T-helper 1 cell treated with Interleukin-12 subunit alpha and Interleukin-12 subunit beta and Interleukin-4 antibody, amounts not matched to agents 30 μg/mL and 1 μg/mL, for 36 hours (primary cell): Measurements from ENCODE around the gene VAV2.
"Not testable (repeated sequence)": the region's sequence is repeated elsewhere in the genome, so short reads cannot be mapped to it uniquely, and the experiment has no call there.

ENCODE experiments used
- H3K27ac Mint-ChIP-seq: one replicate; pipeline ENCODE4 v1.8.0; 2021; ENCODE audit warnings: mild to moderate bottlenecking, mixed read lengths
- H3K27me3 Mint-ChIP-seq: one replicate; pipeline ENCODE4 v1.8.0; 2021; ENCODE audit warnings: low read depth, mixed read lengths
- H3K36me3 Mint-ChIP-seq: one replicate; pipeline ENCODE4 v1.8.0; 2021; ENCODE audit warnings: low read depth, mixed read lengths
- H3K4me1 Mint-ChIP-seq: one replicate; pipeline ENCODE4 v1.8.0; 2021; ENCODE audit warnings: low read depth, mixed read lengths
- H3K4me3 Mint-ChIP-seq: one replicate; pipeline ENCODE4 v1.8.0; 2021; ENCODE audit warnings: mild to moderate bottlenecking, moderate library complexity, mixed read lengths
- H3K9me3 Mint-ChIP-seq: one replicate; pipeline ENCODE4 v1.8.0; 2021; ENCODE audit warnings: mixed read lengths

The VAV2 gene

GRCh38 chr9:133929599-133929998, 62.5 kb downstream of the VAV2 start:
- no peak overlapping the region for H3K27ac Mint-ChIP-seq
- H3K9me3 Mint-ChIP-seq, result no peaks in the 10 kb centered on the region
- no peaks in the 10 kb centered on the region for H3K27me3 Mint-ChIP-seq
- H3K4me3 Mint-ChIP-seq, result no peak overlapping the region
- no peaks in the 10 kb centered on the region for H3K4me1 Mint-ChIP-seq
- no peaks in the 10 kb centered on the region for H3K36me3 Mint-ChIP-seq

GRCh38 chr9:133928248-133928764, 63.8 kb downstream of the VAV2 start:
- H3K27ac Mint-ChIP-seq, result no peak overlapping the region
- H3K9me3 Mint-ChIP-seq, result no peaks in the 10 kb centered on the region
- no peaks in the 10 kb centered on the region for H3K4me1 Mint-ChIP-seq
- no peak overlapping the region for H3K4me3 Mint-ChIP-seq
- H3K36me3 Mint-ChIP-seq, result no peaks in the 10 kb centered on the region
- H3K27me3 Mint-ChIP-seq, result no peaks in the 10 kb centered on the region

GRCh38 chr9:133927041-133927440, 65.1 kb downstream of the VAV2 start:
- Mint-ChIP-seq H3K27ac (no peak overlapping the region), H3K27me3 (no peaks in the 10 kb centered on the region), H3K36me3 (no peaks in the 10 kb centered on the region), H3K4me1 (no peaks in the 10 kb centered on the region), H3K9me3 (no peaks in the 10 kb centered on the region), H3K4me3 (no peak overlapping the region)

GRCh38 chr9:133926165-133926856, 65.8 kb downstream of the VAV2 start:
- Mint-ChIP-seq H3K36me3 (no peaks in the 10 kb centered on the region), H3K27me3 (no peaks in the 10 kb centered on the region), H3K9me3 (no peaks in the 10 kb centered on the region), H3K4me1 (no peaks in the 10 kb centered on the region), H3K27ac (no peak overlapping the region), H3K4me3 (no peak overlapping the region)

GRCh38 chr9:133924453-133924852, 67.7 kb downstream of the VAV2 start:
- H3K4me1 Mint-ChIP-seq, result no peaks in the 10 kb centered on the region

GRCh38 chr9:133923608-133924007, 68.5 kb downstream of the VAV2 start:
- H3K9me3 Mint-ChIP-seq, H3K4me1 Mint-ChIP-seq, H3K36me3 Mint-ChIP-seq, H3K27me3 Mint-ChIP-seq, H3K27ac Mint-ChIP-seq, H3K4me3 Mint-ChIP-seq: not testable (repeated sequence)

More at GRCh38 chr9:133924453-133924852, 67.7 kb downstream of the VAV2 start:
- no peaks in the 10 kb centered on the region for H3K9me3 Mint-ChIP-seq
- H3K36me3 Mint-ChIP-seq, result no peaks in the 10 kb centered on the region
- H3K27ac Mint-ChIP-seq, result no peak overlapping the region
- no peaks in the 10 kb centered on the region for H3K27me3 Mint-ChIP-seq
- H3K4me3 Mint-ChIP-seq, result no peak overlapping the region

GRCh38 chr9:133921866-133922265, 70.3 kb downstream of the VAV2 start:
- H3K27me3 Mint-ChIP-seq, result peaks cover 3% of the 10 kb centered on the region
- H3K36me3 Mint-ChIP-seq, result no peaks in the 10 kb centered on the region
- H3K4me1 Mint-ChIP-seq, result no peaks in the 10 kb centered on the region
- H3K9me3 Mint-ChIP-seq, result no peaks in the 10 kb centered on the region
- H3K27ac Mint-ChIP-seq, result no peak overlapping the region
- no peak overlapping the region for H3K4me3 Mint-ChIP-seq

DNA sequence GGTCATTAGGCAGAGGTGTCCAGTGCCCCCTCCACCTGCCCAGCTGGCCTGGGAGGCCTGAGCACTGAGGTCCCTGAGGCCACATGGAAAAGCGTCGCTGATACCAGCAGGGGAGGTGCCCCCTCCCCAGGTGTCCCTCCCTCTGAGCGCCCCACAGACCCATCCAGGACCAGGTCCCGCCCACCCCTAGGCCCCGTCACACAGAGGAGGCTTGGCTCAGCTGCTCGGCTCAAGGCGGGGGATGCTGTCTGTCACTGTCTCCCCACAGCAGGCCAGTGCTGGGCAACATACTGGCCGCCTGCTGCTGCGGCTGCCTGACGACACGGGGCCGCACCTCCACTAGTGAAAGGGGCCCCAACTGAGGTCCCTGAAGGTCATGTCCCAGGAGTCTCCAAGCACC, 71.7 kb downstream of the VAV2 start:
- no peak overlapping the region for H3K27ac Mint-ChIP-seq
- H3K9me3 Mint-ChIP-seq, result no peaks in the 10 kb centered on the region
- H3K36me3 Mint-ChIP-seq, result no peaks in the 10 kb centered on the region
- H3K27me3 Mint-ChIP-seq, result peaks cover 3% of the 10 kb centered on the region
- no peak overlapping the region for H3K4me3 Mint-ChIP-seq
- no peaks in the 10 kb centered on the region for H3K4me1 Mint-ChIP-seq

- Mint-ChIP-seq H3K27me3 (peaks cover 3% of the 10 kb centered on the region), H3K9me3 (no peaks in the 10 kb centered on the region), H3K36me3 (no peaks in the 10 kb centered on the region), H3K27ac (no peak overlapping the region), H3K4me1 (no peaks in the 10 kb centered on the region), H3K4me3 (no peak overlapping the region)
These were observed 72.6 kb downstream of the VAV2 start for GRCh38 chr9:133919253-133920115.

DNA sequence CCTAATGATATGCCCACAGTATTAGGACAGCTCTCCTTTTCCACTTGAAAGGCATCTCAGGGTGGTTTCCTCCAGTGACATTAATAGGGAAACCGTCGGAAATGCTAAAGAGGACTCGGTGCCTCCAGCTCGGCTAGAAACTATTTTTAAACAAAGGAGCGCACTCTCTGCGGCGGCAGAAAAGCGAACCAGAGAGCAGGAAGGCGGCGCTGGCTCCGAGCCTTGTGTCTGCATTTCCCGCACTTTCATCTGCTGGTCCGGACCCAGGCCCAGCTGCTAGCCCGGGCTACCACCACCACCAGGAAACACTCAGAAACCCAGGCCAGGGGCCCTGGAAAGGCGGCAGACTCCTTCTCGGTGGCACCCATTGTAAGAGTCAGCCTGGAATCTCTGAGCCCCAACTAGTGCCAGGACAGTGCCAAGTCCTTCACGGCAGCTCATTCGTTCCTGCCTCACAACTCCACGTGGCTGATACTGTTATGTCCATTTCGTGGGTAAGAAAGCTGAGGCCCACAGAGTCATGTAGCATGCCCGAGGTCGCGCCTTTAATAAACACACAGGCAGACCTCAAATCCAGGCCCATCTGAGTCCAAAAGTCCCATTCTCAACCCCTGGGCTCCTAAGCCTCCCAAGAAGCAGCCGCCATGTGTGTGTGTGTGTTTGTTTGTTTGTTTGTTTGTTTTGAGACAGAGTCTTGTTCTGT, 73.9 kb downstream of the VAV2 start:
- Mint-ChIP-seq H3K4me1 (no peaks in the 10 kb centered on the region), H3K9me3 (no peaks in the 10 kb centered on the region), H3K27me3 (peaks cover 3% of the 10 kb centered on the region), H3K36me3 (no peaks in the 10 kb centered on the region), H3K4me3 (no peak overlapping the region), H3K27ac (no peak overlapping the region)

DNA sequence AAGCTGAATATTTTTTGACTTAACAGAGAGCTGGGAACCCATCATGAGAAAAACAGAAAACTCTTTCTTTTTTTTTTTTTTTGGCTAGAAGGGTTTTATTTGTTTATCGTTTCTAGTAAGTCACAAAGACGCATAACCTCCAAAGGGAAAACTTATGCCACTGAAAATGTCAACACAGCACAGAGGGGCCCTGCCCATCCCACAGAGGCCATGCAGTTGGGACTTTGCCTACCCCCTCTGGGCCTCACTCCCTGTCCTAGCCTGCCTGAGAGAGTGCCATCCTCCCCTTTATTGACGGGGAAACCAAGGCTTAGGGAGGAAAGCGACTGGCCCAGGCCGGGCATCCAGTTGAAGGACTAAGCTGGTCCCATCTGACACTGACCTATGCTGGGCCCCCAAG, 74.7 kb downstream of the VAV2 start:
- Mint-ChIP-seq H3K4me1 (no peaks in the 10 kb centered on the region), H3K36me3 (no peaks in the 10 kb centered on the region), H3K27me3 (peaks cover 3% of the 10 kb centered on the region), H3K27ac (no peak overlapping the region), H3K9me3 (no peaks in the 10 kb centered on the region), H3K4me3 (no peak overlapping the region)

GRCh38 chr9:133916159-133916541, 76.0 kb downstream of the VAV2 start:
- H3K27me3 Mint-ChIP-seq, result peaks cover 3% of the 10 kb centered on the region
- H3K4me1 Mint-ChIP-seq, result no peaks in the 10 kb centered on the region
- H3K36me3 Mint-ChIP-seq, result no peaks in the 10 kb centered on the region
- no peaks in the 10 kb centered on the region for H3K9me3 Mint-ChIP-seq
- no peak overlapping the region for H3K4me3 Mint-ChIP-seq
- no peak overlapping the region for H3K27ac Mint-ChIP-seq

GRCh38 chr9:133915534-133916158, 76.5 kb downstream of the VAV2 start:
- Mint-ChIP-seq H3K4me3 (no peak overlapping the region), H3K4me1 (no peaks in the 10 kb centered on the region)

More at GRCh38 chr9:133915534-133916158, 76.5 kb downstream of the VAV2 start:
- no peaks in the 10 kb centered on the region for H3K9me3 Mint-ChIP-seq
- H3K36me3 Mint-ChIP-seq, result no peaks in the 10 kb centered on the region
- H3K27me3 Mint-ChIP-seq, result peaks cover 3% of the 10 kb centered on the region
- no peak overlapping the region for H3K27ac Mint-ChIP-seq
